AG09309 (cell line): ENCODE results near the gene KIRREL2.
"Not testable (repeated sequence)": the region's sequence is repeated elsewhere in the genome, so short reads cannot be mapped to it uniquely, and the experiment has no call there.

ENCODE experiments used
- DNase-seq: peaks from one replicate; pipeline ENCODE4 v3.0.0-alpha.2; 2010; ENCODE audit warnings: low read depth
- H3K4me3 ChIP-seq: 2 replicates; pipeline ENCODE4 v1.5.1; 2011; ENCODE audit warnings: mild to moderate bottlenecking, low read depth, low read length, moderate library complexity; ENCODE audit not compliant: control insufficient read depth
- TF ChIP-seq, protein P1 (sequence below): IDR thresholded peaks from 2 replicates; pipeline ENCODE4 v1.5.1; 2011; ENCODE audit warnings: mild to moderate bottlenecking, low read depth, low read length, inconsistent platforms; ENCODE audit not compliant: insufficient read depth, control insufficient read depth; ENCODE audit errors: missing control alignments

The KIRREL2 gene

GRCh38 chr19:35832054-35832453, 24.7 kb upstream of the KIRREL2 start:
- no peak overlapping the region for H3K4me3 ChIP-seq
- TF ChIP-seq, protein P1, sequence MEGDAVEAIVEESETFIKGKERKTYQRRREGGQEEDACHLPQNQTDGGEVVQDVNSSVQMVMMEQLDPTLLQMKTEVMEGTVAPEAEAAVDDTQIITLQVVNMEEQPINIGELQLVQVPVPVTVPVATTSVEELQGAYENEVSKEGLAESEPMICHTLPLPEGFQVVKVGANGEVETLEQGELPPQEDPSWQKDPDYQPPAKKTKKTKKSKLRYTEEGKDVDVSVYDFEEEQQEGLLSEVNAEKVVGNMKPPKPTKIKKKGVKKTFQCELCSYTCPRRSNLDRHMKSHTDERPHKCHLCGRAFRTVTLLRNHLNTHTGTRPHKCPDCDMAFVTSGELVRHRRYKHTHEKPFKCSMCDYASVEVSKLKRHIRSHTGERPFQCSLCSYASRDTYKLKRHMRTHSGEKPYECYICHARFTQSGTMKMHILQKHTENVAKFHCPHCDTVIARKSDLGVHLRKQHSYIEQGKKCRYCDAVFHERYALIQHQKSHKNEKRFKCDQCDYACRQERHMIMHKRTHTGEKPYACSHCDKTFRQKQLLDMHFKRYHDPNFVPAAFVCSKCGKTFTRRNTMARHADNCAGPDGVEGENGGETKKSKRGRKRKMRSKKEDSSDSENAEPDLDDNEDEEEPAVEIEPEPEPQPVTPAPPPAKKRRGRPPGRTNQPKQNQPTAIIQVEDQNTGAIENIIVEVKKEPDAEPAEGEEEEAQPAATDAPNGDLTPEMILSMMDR = no peak
- no peak for DNase-seq

GRCh38 chr19:35833972-35834371, 22.7 kb upstream of the KIRREL2 start:
- H3K4me3 ChIP-seq = no peak overlapping the region
- DNase-seq = no peak
- TF ChIP-seq, protein P1 = no peak

DNA sequence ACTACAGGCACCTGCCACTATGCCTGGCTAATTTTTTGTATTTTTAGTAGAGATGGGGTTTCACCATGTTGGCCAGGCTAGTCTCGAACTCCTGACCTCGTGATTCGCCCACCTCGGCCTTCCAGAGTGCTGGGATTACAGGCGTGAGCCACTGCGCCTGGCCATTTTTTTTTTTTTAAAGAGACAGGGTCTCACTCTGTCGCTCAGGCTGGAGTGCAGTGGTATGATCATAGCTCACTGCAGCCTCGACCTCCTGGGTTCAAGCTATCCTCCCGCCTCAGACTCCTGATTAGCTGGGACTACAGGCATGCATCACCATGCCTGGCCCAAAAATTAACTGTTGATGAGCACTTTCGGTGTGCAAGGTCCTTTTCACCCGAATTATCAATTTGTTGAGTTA, 20.6 kb upstream of the KIRREL2 start:
- not testable (repeated sequence) for H3K4me3 ChIP-seq, DNase-seq

GRCh38 chr19:35841961-35842595, 14.6 kb upstream of the KIRREL2 start:
- DNase-seq = no peak
- no peak overlapping the region for H3K4me3 ChIP-seq
- TF ChIP-seq, protein P1 = no peak

DNA sequence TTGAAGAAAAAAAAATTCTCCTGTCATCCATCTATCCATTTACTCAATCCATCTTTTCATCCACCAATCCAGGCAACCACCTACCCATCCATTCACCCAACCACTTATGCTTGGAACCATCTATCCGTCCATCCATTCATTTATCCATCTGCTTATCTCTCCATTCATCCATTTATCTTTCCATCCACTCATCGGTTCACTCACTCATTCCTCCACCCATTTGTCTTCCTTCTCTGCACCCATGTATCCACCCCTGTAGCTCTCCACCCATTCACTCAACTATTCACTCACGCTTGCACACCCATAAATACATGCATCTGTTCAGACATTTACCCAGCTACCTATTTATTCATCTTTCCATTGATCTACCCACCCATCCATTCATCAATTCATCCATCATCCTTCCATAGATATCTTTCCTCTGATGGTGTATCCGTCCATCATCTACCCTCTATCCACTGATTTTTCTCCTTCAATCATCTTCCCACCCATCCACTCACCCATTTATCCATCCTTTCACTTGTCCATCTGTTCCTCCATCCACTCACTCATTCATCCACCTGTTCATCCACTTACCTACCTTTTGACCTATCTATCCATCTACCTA, 13.9 kb upstream of the KIRREL2 start:
- TF ChIP-seq, protein P1 = no peak
- H3K4me3 ChIP-seq = no peak overlapping the region
- DNase-seq = no peak

GRCh38 chr19:35843676-35844481, 12.8 kb upstream of the KIRREL2 start:
- DNase-seq = no peak
- H3K4me3 ChIP-seq = no peak overlapping the region
- TF ChIP-seq, protein P1 = no peak

DNA sequence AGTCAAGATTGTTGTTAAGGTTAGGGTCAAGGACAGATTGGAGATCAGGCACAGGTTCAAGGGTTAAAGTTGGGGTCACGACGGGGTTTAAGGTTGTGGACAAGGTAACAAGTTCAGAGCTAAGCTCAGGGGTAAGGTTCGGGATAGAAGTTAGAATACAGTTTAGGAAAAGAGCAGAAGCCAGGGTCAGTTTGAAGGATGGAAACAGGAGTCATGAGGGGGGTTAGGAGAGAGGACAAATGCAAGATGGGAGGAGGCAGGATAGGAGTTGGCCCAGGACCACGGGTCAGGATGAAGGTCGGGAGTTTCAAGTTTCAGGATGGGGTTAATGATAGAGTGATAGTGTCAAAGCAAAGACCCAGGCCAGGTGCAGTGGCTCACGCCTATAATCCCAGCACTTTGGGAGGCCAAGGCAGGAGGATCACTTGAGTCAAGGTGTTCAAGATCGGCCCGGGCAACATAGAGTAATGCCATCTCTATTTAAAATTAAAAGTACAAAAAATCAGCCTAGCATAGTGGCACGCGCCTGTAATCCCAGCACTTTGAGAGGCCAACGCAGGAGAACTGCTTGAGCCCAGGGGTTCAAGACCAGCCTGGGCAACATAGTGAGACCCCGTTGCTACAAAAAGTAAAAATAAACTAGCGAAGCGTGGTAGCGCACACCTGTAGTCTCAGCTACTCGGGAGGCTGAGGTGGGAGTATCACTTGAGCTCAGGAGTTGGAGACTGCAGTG, 12.1 kb upstream of the KIRREL2 start:
- no peak for DNase-seq
- H3K4me3 ChIP-seq = no peak overlapping the region
- TF ChIP-seq, protein P1 = no peak
